AML-193 (cell line): ENCODE data around the gene OSTF1.

Experiments
- DNase-seq, 2 experiments: peaks; one replicate each; lab custom pipeline; 2025; lab: John Stamatoyannopoulos, UW

Gene OSTF1

GRCh38 chr9:75167281-75167680 lies 79.0 kb downstream of the OSTF1 start:
- DNase-seq: no peak

GRCh38 chr9:75168270-75169178 lies 80.2 kb downstream of the OSTF1 start:
- DNase-seq: no peak

GRCh38 chr9:75169623-75170022 lies 81.3 kb downstream of the OSTF1 start:
- no peak for DNase-seq

- DNase-seq: peak; percentile 64
These were observed 82.6 kb downstream of the OSTF1 start for GRCh38 chr9:75170898-75171360.

- DNase-seq: no peak
These were observed 87.1 kb downstream of the OSTF1 start for GRCh38 chr9:75175395-75175794.

- DNase-seq: no peak
These were observed 87.7 kb downstream of the OSTF1 start for GRCh38 chr9:75176037-75176436.

- DNase-seq: no peak
These were observed 93.4 kb downstream of the OSTF1 start for GRCh38 chr9:75181750-75182149.

GRCh38 chr9:75183306-75183705 lies 95.0 kb downstream of the OSTF1 start:
- no peak for DNase-seq

GRCh38 chr9:75184471-75184870 lies 96.2 kb downstream of the OSTF1 start:
- DNase-seq: no peak

GRCh38 chr9:75185585-75186170 lies 97.4 kb downstream of the OSTF1 start:
- peak; percentile 47 to 67 for DNase-seq

GRCh38 chr9:75186767-75187380 lies 98.6 kb downstream of the OSTF1 start:
- DNase-seq: peak; percentile 41 to 59

- no peak for DNase-seq
These were observed 100.4 kb downstream of the OSTF1 start for GRCh38 chr9:75188756-75189155.

GRCh38 chr9:75190762-75191161 lies 102.4 kb downstream of the OSTF1 start:
- peak in 1 of 2 experiments; percentile 5 for DNase-seq
